ENCODE measurements around the gene SH3D21.

The SH3D21 gene

DNA sequence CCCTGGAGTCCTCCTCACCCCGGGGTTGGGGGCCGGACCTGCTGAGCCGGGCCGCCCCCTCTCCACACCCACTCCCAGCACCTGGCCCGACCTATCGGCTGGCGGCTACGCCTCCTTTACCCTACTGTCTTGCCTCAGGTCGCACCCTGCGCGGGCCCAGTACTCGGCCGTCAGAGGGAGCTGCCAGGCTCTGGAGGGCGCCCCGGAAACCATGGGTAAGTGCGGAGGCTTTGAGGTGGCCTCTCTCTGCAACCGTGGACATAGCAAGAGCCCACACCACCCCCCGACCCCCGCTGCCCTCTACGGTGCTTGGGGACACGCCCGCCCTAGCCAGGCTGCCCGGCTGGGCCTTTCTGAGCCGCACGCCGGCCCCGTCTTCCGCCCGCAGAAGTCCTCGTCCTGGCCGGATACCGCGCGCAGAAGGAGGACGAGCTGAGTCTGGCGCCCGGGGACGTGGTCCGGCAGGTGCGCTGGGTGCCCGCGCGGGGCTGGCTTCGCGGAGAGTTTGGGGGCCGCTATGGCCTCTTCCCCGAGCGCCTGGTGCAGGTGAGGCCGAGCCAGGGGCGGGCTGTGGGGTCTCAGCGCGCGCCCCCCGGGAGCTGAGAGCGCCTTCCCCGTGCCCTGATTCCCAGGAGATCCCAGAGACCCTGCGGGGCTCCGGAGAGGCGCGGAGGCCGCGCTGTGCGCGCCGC, at the start of gene SH3D21:
SH3D21 (plus strand) TSS at position 159 of the 692 bp plus-strand sequence; CDS start at position 212, 53 bp downstream.
- CTCF ChIA-PET = interaction anchor here (1.0 to 2.6 kb wide), 13 partner anchors 8 to 206 kb away, joined by 3 to 8 read pairs (median 4); partner anchors contain the start of genes EVA1B and TRAPPC3
- DNase-seq (ENCODE audit: low read depth, low spot score) = no peak
- POLR2A ChIA-PET = interaction anchor here (0.6 to 1.8 kb wide), 8 partner anchors 13 to 157 kb away, joined by 3 to 13 read pairs (median 4); partner anchors contain the start of genes EVA1B and MAP7D1
- TF ChIP-seq, protein P1, sequence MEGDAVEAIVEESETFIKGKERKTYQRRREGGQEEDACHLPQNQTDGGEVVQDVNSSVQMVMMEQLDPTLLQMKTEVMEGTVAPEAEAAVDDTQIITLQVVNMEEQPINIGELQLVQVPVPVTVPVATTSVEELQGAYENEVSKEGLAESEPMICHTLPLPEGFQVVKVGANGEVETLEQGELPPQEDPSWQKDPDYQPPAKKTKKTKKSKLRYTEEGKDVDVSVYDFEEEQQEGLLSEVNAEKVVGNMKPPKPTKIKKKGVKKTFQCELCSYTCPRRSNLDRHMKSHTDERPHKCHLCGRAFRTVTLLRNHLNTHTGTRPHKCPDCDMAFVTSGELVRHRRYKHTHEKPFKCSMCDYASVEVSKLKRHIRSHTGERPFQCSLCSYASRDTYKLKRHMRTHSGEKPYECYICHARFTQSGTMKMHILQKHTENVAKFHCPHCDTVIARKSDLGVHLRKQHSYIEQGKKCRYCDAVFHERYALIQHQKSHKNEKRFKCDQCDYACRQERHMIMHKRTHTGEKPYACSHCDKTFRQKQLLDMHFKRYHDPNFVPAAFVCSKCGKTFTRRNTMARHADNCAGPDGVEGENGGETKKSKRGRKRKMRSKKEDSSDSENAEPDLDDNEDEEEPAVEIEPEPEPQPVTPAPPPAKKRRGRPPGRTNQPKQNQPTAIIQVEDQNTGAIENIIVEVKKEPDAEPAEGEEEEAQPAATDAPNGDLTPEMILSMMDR (IDR thresholded peaks at IDR 0.05; ENCODE audit: insufficient read depth, low read length, missing control alignments) = no peak
- peak within 1 kb of the TSS; percentile 87 for H3K4me3 ChIP-seq (ENCODE audit: low read depth, low read length)

DNA sequence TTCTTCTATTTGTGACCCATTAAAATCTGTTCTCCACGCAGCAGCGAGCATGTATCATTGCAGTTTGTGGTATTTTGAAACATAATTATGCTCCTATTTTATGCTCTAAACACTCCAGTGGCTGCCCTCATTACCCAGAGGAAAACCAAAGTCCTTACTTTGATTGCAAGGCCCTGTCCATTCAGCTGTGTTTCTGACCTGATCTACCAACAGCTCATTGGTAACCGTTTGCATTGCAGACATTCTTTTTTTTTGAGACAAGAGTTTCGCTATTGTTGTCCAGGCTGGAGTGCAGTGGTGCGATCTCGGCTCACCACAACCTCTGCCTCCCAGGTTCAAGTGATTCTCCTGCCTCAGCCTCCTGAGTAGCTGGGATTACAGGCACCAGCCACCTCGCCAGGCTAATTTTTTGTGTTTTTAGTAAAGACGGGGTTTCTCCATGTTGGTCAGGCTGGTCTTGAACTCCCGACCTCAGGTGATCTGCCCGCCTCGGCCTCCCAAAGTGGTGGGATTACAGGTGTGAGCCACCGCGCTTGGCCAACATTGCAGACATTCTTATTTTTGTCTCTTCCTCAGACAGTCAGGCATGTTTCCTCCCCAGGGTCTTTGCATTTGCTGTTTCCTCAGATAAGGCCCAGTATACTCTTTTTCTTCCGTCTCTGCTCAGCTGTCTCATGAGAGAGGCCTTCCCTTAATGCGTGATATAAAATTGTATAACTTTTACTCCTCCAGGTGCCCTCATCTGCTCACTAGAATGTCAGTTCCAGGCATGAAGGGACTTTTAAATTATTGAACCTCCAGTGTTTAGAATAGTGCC, 49.4 kb upstream of the SH3D21 start:
- TF ChIP-seq, protein P1 (IDR thresholded peaks at IDR 0.05; ENCODE audit: insufficient read depth, low read length, missing control alignments) = no peak
- POLR2A ChIA-PET = no interaction called here
- DNase-seq (ENCODE audit: low read depth, low spot score) = no peak
- no peak overlapping the region for H3K4me3 ChIP-seq (ENCODE audit: low read depth, low read length)
- CTCF ChIA-PET = interaction anchor here (0.6 to 0.8 kb wide), 2 partner anchors 31 to 107 kb away, joined by 3 read pairs; partner anchors contain the start of gene TRAPPC3

GRCh38 chr1:36257375-36257767, 48.8 kb upstream of the SH3D21 start:
- TF ChIP-seq, protein P1 (IDR thresholded peaks at IDR 0.05; ENCODE audit: insufficient read depth, low read length, missing control alignments) = no peak
- DNase-seq (ENCODE audit: low read depth, low spot score) = no peak
- ChIA-PET POLR2A (no interaction called here), CTCF (interaction anchor here (6.0 kb wide), 1 partner anchor 29 kb away, joined by 33 read pairs; no protein-coding TSS in a partner anchor)
- H3K4me3 ChIP-seq (ENCODE audit: low read depth, low read length) = no peak overlapping the region

DNA sequence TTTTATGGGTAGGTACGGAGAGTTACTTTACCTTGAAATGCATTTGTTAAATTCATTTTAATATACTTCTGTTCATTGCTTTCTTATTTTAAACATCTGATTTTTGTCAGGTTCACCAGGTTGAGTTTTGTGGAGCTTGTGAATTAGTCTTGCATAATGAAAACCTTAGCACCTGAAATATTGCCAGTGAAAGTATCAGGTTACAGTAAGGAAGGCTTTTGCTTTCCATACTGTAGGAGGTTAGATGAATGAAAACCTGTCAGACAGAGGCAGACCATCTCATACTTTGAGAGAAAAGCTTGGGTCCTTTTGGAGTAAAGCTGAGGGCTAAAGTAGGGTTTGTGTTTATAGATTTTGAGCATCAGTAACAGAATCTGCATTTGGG, 47.2 kb upstream of the SH3D21 start:
- ChIA-PET CTCF (interaction anchor here (1.0 to 6.0 kb wide), 4 partner anchors 10 to 34 kb away, joined by 3 to 33 read pairs (median 5); no protein-coding TSS in a partner anchor), POLR2A (no interaction called here)
- no peak for DNase-seq (ENCODE audit: low read depth, low spot score)
- H3K4me3 ChIP-seq (ENCODE audit: low read depth, low read length) = no peak overlapping the region
- TF ChIP-seq, protein P1 (IDR thresholded peaks at IDR 0.05; ENCODE audit: insufficient read depth, low read length, missing control alignments) = no peak

DNA sequence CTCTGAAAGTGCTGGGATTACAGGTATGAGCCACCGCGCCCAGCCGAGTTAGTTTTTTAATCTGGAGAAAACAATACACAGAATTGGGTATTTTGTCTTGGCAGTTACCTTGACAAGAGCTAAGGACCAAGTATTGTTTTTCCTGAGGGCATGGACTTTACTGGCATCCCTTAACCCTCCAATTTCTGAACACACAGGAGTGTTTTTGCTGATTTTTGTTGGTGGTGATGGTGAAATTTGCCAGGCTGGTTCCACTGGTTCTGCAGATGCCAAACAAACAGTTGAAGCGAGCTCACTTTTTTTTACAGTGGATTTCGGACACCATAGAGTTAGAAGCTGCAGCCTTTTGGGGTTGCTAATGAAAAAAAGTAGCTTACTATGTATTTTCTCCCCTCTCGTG, 37.2 kb upstream of the SH3D21 start:
- no peak overlapping the region for H3K4me3 ChIP-seq (ENCODE audit: low read depth, low read length)
- ChIA-PET CTCF (interaction anchor here (0.6 to 3.1 kb wide), 4 partner anchors 10 to 1245 kb away, joined by 3 to 16 read pairs (median 4); partner anchors contain the start of gene MEAF6), POLR2A (interaction anchor here (0.6 kb wide), 1 partner anchor 214 kb away, joined by 3 read pairs; no protein-coding TSS in a partner anchor)
- TF ChIP-seq, protein P1 (IDR thresholded peaks at IDR 0.05; ENCODE audit: insufficient read depth, low read length, missing control alignments) = no peak
- DNase-seq (ENCODE audit: low read depth, low spot score) = no peak

Data from AG04449 (cell line).